H1 (cell line): ENCODE measurements around the gene HES7.

Source experiments
- BCL11A ChIP-seq, 2 experiments: IDR thresholded peaks; one replicate each; pipeline ENCODE4 v1.6.1; 2011; ENCODE audit warnings: low read depth in 2 of 2, low read length in 2 of 2, mild to moderate bottlenecking in 2 of 2
- CTCF ChIP-seq, 3 experiments: IDR thresholded peaks; 1 replicate in 2 of 3; 2 replicates in 1 of 3; pipeline versions ENCODE4 v1.5.1 to v1.6.1; 2011; ENCODE audit warnings: low read length in 3 of 3, mild to moderate bottlenecking in 3 of 3, inconsistent platforms in 2 of 3, low read depth in 1 of 3, moderate library complexity in 1 of 3; ENCODE audit not compliant: insufficient read depth in 1 of 3; ENCODE audit errors: control extremely low read depth in 1 of 3
- EP300 ChIP-seq, 2 experiments: IDR thresholded peaks; 1 replicate in 1 of 2; 2 replicates in 1 of 2; pipeline ENCODE4 v1.6.1; 2011 to 2012; ENCODE audit warnings: low read depth in 2 of 2, low read length in 2 of 2, mild to moderate bottlenecking in 2 of 2, borderline replicate concordance in 1 of 2, inconsistent platforms in 1 of 2, moderate library complexity in 1 of 2
- EZH2 ChIP-seq: fragments of 200-600 bp; sonication (generic); IDR thresholded peaks from 2 replicates; pipeline ENCODE4 v1.7.1; 2012; ENCODE audit warnings: low read depth, mild to moderate bottlenecking, moderate library complexity, low read length, inconsistent platforms; ENCODE audit not compliant: severe bottlenecking
- NRF1 ChIP-seq: IDR thresholded peaks from 2 replicates; pipeline ENCODE4 v1.6.1; 2011; ENCODE audit warnings: mild to moderate bottlenecking, low read depth, low read length, improper control_type of control experiment
- PHF8 ChIP-seq: fragments of 200-600 bp; sonication (generic); conservative IDR thresholded peaks from 2 replicates; pipeline ENCODE4 v1.7.1; 2012; ENCODE audit warnings: low read depth, mild to moderate bottlenecking, inconsistent platforms, low read length, moderate library complexity
- POLR2A ChIP-seq, 2 experiments: IDR thresholded peaks; 1 replicate in 1 of 2; 2 replicates in 1 of 2; pipeline ENCODE4 v1.6.1; 2011; ENCODE audit warnings: low read depth in 2 of 2, low read length in 2 of 2, mild to moderate bottlenecking in 2 of 2; ENCODE audit errors: control extremely low read depth in 1 of 2
- POLR2AphosphoS5 ChIP-seq: IDR thresholded peaks from 2 replicates; pipeline ENCODE4 v1.6.1; 2011; ENCODE audit warnings: low read depth, low read length
- USF2 ChIP-seq: IDR thresholded peaks from 2 replicates; pipeline ENCODE4 v1.6.1; 2011; ENCODE audit warnings: low read length, improper control_type of control experiment
- TF ChIP-seq, protein P1 (sequence below): IDR thresholded peaks from 2 replicates; pipeline ENCODE4 v1.6.1; 2012; ENCODE audit warnings: low read length, inconsistent platforms

DNA sequence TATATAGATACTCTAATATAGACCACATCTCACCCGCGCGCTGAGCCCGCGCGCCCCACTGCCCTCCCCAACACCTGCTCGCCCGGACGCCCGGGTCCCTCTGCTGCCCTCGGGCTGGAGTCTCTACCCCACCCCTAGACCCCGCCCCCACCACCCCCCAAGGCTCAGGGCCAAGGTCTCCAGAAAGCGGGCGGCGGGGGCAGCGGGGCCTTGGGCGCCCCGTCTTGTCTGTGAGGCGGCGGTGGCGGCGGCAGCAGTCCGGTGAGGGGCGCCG lies 2.6 kb downstream of the HES7 start:
- TF ChIP-seq EZH2 (no peak), CTCF (IDR thresholded peaks at IDR 0.05; ENCODE audit: control extremely low read depth in 1 of 3, insufficient read depth in 1 of 3, low read depth in 1 of 3, low read length in 3 of 3) (no peak), EP300 (IDR thresholded peaks at IDR 0.05; ENCODE audit: borderline replicate concordance in 1 of 2, low read depth in 2 of 2, low read length in 2 of 2) (no peak), PHF8 (no peak), POLR2AphosphoS5 (no peak), POLR2A (IDR thresholded peaks at IDR 0.05; ENCODE audit: control extremely low read depth in 1 of 2, low read depth in 2 of 2, low read length in 2 of 2) (no peak), NRF1 (no peak), BCL11A (IDR thresholded peaks at IDR 0.05; ENCODE audit: low read depth in 2 of 2, low read length in 2 of 2) (no peak), USF2 (no peak)
- TF ChIP-seq, protein P1, sequence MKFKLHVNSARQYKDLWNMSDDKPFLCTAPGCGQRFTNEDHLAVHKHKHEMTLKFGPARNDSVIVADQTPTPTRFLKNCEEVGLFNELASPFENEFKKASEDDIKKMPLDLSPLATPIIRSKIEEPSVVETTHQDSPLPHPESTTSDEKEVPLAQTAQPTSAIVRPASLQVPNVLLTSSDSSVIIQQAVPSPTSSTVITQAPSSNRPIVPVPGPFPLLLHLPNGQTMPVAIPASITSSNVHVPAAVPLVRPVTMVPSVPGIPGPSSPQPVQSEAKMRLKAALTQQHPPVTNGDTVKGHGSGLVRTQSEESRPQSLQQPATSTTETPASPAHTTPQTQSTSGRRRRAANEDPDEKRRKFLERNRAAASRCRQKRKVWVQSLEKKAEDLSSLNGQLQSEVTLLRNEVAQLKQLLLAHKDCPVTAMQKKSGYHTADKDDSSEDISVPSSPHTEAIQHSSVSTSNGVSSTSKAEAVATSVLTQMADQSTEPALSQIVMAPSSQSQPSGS, result no peak
